Hypothalamus (tissue), 51 donors: ENCODE measurements around the gene PHACTR3.

Experiments used
- DNase-seq, 51 donors: peaks; one replicate each; lab custom pipeline; 2025; lab: John Stamatoyannopoulos, UW

PHACTR3 gene

GRCh38 chr20:59686404-59687346 is 82.3 kb downstream of the PHACTR3 start:
- DNase-seq = no peak

- DNase-seq = no peak
Measured at GRCh38 chr20:59688356-59688755, 84.0 kb downstream of the PHACTR3 start.

GRCh38 chr20:59688999-59689398 is 84.7 kb downstream of the PHACTR3 start:
- peak in 4 of 51 donors; percentile 14 to 49 (median 26) for DNase-seq

- no peak for DNase-seq
Measured at GRCh38 chr20:59690101-59690500, 85.8 kb downstream of the PHACTR3 start.

- no peak for DNase-seq
Measured at GRCh38 chr20:59690976-59691375, 86.6 kb downstream of the PHACTR3 start.

- DNase-seq = no peak
Measured at GRCh38 chr20:59692139-59692538, 87.8 kb downstream of the PHACTR3 start.

- DNase-seq = no peak
Measured at GRCh38 chr20:59693587-59693986, 89.2 kb downstream of the PHACTR3 start.

GRCh38 chr20:59696476-59696875 is 92.1 kb downstream of the PHACTR3 start:
- DNase-seq = peak in 28 of 51 donors; percentile 14 to 81 (median 46)

- no peak for DNase-seq
Measured at GRCh38 chr20:59697068-59697467, 92.7 kb downstream of the PHACTR3 start.

GRCh38 chr20:59698598-59698997 is 94.3 kb downstream of the PHACTR3 start:
- no peak for DNase-seq

- no peak for DNase-seq
Measured at GRCh38 chr20:59701236-59701635, 96.9 kb downstream of the PHACTR3 start.

- DNase-seq = no peak
Measured at GRCh38 chr20:59703046-59703445, 98.7 kb downstream of the PHACTR3 start.

- no peak for DNase-seq
Measured at GRCh38 chr20:59705651-59706399, 101.5 kb downstream of the PHACTR3 start.

GRCh38 chr20:59706400-59706693 is 102.0 kb downstream of the PHACTR3 start:
- DNase-seq = no peak

- no peak for DNase-seq
Measured at GRCh38 chr20:59708326-59708725, 104.0 kb downstream of the PHACTR3 start.

- no peak for DNase-seq
Measured at GRCh38 chr20:59709636-59710035, 105.3 kb downstream of the PHACTR3 start.

GRCh38 chr20:59718071-59718470 is 113.7 kb downstream of the PHACTR3 start:
- DNase-seq = no peak

GRCh38 chr20:59718751-59719150 is 114.4 kb downstream of the PHACTR3 start:
- peak in 1 of 51 donors; percentile 13 for DNase-seq

- DNase-seq = no peak
Measured at GRCh38 chr20:59720013-59720412, 115.7 kb downstream of the PHACTR3 start.

GRCh38 chr20:59721386-59721785 is 117.0 kb downstream of the PHACTR3 start:
- no peak for DNase-seq

- peak in 1 of 51 donors; percentile 5 for DNase-seq
Measured at GRCh38 chr20:59723108-59723500, 118.8 kb downstream of the PHACTR3 start.
